AG10803 (cell line): ENCODE results near the gene SLC6A13.

Experiments
- DNase-seq: peaks from one replicate; pipeline ENCODE4 v3.0.0; 2010; ENCODE audit warnings: low read depth
- H3K4me3 ChIP-seq: 2 replicates; pipeline ENCODE4 v1.5.1; 2011; ENCODE audit warnings: mild to moderate bottlenecking, low read length, control low read depth
- CTCF ChIP-seq: conservative IDR thresholded peaks from 2 replicates; pipeline ENCODE4 v1.5.1; 2011; ENCODE audit warnings: mild to moderate bottlenecking, low read length, control low read depth, inconsistent platforms

The SLC6A13 gene

GRCh38 chr12:264269-264668 is 1.6 kb upstream of the SLC6A13 start:
- DNase-seq, result no peak
- no peak for TF ChIP-seq CTCF
- no peak overlapping the region for H3K4me3 ChIP-seq

GRCh38 chr12:263574-263973 is 938 bp upstream of the SLC6A13 start:
- TF ChIP-seq CTCF, result no peak
- no peak for DNase-seq
- H3K4me3 ChIP-seq, result no peak overlapping the region

- no peak overlapping the region for H3K4me3 ChIP-seq
- TF ChIP-seq CTCF, result no peak
- DNase-seq, result no peak
Measured at GRCh38 chr12:262113-262512, 523 bp downstream of the SLC6A13 start.

GRCh38 chr12:257521-258321 is 4.9 kb downstream of the SLC6A13 start:
- no peak for TF ChIP-seq CTCF
- no peak for DNase-seq

GRCh38 chr12:256958-257357 is 5.7 kb downstream of the SLC6A13 start:
- H3K4me3 ChIP-seq, result no peak overlapping the region
- TF ChIP-seq CTCF, result no peak
- DNase-seq, result no peak

More at GRCh38 chr12:257521-258321, 4.9 kb downstream of the SLC6A13 start:
- no peak overlapping the region for H3K4me3 ChIP-seq

- H3K4me3 ChIP-seq, result no peak overlapping the region
- no peak for TF ChIP-seq CTCF
- DNase-seq, result no peak
Measured at GRCh38 chr12:256225-256624, 6.4 kb downstream of the SLC6A13 start.

- TF ChIP-seq CTCF, result no peak
- H3K4me3 ChIP-seq, result no peak overlapping the region
- no peak for DNase-seq
Measured at GRCh38 chr12:254912-255311, 7.7 kb downstream of the SLC6A13 start.
